Glomerular endothelial cell (primary cell): Measurements from ENCODE around the gene KISS1. TPM values are rescaled to one million over a fixed set of nuclear protein-coding genes. Genes with fewer than 3 reads are reported as not detected.
"Not testable (repeated sequence)": the region's sequence is repeated elsewhere in the genome, so short reads cannot be mapped to it uniquely, and the experiment has no call there.

Experiments
- DNase-seq: peaks from one replicate; pipeline ENCODE4 v3.0.0-alpha.2; 2011; ENCODE audit warnings: low read depth, low spot score; ENCODE audit errors: extremely low read depth
- total RNA-seq: library from RNA; depleted of rRNA; stranded (reverse); fragments of >200 nt; gene quantifications from 2 replicates; pipeline ENCODE4 v1.2.3, GENCODE V29; 2015

Gene KISS1, protein sequence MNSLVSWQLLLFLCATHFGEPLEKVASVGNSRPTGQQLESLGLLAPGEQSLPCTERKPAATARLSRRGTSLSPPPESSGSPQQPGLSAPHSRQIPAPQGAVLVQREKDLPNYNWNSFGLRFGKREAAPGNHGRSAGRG
- 8.0 TPM in 1 of 2 replicates, not detected in the other for total RNA-seq

DNA sequence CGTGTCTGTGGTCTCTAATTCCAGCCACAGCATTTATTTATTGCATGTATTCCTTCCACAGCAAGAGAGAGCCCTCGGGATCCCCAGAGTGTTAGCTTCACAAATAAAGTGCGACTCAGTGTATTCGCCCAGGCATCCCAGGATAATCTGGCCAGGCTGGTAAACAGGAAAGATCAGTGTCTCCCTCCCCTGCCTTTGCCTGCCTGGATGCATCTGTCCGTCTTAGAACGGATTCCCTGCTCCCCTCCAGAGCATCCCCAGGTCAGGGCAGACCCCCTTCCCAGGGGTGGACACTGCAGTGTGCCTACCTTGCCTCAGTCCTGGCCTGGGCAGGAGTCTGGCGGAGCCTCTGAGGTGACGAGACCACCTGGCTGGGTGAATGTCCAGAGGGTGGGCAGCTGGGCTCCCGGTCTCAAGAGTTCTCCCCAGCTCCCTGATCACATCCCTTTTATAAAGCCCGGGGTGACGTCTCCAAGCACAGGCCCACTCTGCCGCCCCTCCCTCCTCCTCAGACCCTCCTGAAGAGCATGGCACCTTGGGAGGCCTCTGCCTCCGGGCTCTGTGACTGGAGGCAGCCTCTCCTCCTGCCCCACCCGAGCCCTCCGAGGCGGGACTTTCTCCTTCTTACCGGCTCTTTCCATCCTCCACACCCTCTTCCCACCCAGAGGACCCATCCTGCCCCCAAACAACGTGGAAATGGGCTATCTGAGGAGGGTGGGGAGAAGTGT is at the start of gene KISS1:
TSS of gene KISS1 (minus strand) at position 424 of the 728 bp plus-strand sequence. CDS start 3,615 bp downstream, outside the sequence.
- DNase-seq: no peak

- no peak for DNase-seq
Measured at GRCh38 chr1:204242920-204243319, 46.6 kb upstream of the KISS1 start.

GRCh38 chr1:204241914-204242313 is 45.6 kb upstream of the KISS1 start:
- DNase-seq: no peak

DNA sequence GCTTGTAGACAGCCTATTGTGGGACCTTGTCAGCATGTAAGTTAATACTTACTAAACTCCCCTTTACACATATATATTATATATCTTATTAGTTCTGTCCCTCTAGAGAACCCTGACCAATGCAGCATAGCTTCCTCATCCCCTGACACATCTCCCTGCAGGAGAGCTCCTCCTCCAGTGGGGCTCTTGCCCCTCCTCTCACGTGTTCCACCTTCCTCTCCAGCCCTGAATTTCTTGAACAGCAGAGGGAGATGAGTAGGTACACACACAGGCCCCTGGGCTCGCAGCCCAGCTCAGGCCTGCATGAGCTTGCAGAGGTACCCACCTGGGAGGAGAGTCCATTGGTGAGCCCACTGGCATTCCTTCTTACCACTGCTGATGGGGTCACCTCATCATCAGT is 44.8 kb upstream of the KISS1 start:
- no peak for DNase-seq

GRCh38 chr1:204240233-204240632 is 43.9 kb upstream of the KISS1 start:
- no peak for DNase-seq

DNA sequence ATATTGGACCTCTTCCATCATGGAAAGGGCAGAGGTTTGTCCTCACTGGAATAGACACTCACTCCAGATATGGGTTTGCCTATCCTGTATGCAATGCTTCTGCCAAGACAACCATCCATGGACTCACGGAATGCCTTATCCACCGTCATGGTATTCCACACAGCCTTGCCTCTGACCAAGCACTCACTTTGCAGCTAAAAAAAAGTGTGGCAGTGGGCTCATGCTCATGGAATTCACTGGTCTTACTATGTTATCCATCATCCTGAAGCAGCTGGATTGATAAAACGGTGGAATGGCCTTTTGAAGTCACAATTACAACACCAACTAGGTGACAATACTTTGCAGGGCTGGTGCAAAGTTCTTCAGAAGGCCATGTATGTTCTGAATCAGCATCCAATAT is 43.1 kb upstream of the KISS1 start:
- not testable (repeated sequence) for DNase-seq

GRCh38 chr1:204238520-204238919 is 42.2 kb upstream of the KISS1 start:
- not testable (repeated sequence) for DNase-seq

GRCh38 chr1:204237515-204237914 is 41.2 kb upstream of the KISS1 start:
- not testable (repeated sequence) for DNase-seq

DNA sequence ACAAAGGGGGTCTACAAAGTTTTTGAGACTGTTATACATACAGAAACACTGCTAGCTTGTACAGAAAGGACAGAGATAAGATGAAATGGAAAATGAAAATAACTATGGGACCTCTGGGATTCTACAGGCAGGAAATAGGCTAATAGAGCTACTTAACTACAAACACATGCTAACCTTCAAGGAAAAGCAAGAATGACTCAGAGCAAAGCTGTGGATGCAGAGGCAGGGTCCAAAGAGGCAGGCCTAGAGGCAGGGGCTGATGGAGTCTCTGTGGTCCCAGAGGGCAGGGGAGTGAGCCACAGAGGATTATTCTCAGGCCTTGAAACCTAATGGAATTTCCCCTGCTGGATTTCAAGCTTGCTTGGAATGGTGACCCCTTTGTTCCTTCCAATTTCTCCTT is 36.2 kb upstream of the KISS1 start:
- no peak for DNase-seq

DNA sequence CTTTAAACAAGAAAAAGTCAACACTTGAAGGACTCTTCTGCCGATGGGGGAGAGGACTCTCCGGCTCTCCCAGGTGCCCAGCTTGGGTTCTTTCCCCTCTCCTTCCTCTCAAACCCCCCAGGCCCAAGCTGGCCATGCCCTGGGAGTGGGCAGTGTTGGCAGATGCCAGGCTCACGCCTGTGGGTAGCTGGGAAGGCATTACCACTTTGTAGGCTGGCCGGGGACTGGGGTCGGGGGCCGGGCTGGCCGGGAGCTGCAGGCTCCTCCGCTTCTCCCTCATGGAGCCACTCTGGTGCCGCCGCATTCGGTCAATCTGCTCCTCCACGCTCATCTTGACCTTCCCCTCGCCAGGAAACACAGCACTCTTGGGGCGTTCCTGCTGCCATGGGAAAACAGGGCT is 33.9 kb upstream of the KISS1 start:
- no peak for DNase-seq

GRCh38 chr1:204228896-204229295 is 32.6 kb upstream of the KISS1 start:
- no peak for DNase-seq

DNA sequence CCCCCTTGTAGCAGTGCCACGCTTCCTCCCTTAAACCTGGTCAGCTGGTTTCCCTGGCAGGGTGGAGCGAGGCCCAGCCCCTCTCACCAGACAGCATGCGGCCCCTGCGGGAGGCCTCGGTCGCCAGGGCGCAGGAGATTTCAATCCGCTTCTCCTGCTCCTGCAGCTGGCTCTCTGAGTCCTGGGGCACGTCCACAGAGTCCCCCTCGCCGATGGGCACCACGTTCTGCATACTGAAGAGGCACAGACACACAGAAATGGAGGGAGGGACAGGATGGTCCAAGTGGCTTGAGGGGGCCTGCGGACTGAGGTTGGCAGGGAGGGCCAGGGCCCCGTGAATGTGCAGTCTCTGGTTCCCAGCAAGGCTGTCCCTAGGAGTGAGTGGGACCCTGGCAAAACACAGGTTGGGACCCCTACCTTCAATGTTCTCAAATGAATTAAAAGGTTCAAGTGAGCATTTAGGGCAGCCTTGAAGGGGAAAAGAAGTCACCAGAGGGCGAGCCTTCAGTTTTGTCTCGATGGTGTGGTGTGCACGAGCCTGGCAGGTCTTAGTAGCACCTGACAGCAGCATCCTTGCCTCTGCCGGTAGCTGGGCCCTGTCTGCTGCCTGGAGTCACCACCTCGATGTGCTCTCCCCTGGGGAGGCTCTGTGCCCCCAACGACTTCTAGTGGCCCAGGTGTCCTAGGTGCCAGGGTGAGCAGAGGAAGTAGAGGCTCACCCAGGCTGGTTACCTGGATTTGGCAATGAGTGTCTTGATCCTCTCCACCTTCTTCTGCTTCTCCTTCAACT is 31.9 kb upstream of the KISS1 start:
- DNase-seq: no peak

- DNase-seq: no peak
Measured at GRCh38 chr1:204227351-204227750, 31.1 kb upstream of the KISS1 start.

DNA sequence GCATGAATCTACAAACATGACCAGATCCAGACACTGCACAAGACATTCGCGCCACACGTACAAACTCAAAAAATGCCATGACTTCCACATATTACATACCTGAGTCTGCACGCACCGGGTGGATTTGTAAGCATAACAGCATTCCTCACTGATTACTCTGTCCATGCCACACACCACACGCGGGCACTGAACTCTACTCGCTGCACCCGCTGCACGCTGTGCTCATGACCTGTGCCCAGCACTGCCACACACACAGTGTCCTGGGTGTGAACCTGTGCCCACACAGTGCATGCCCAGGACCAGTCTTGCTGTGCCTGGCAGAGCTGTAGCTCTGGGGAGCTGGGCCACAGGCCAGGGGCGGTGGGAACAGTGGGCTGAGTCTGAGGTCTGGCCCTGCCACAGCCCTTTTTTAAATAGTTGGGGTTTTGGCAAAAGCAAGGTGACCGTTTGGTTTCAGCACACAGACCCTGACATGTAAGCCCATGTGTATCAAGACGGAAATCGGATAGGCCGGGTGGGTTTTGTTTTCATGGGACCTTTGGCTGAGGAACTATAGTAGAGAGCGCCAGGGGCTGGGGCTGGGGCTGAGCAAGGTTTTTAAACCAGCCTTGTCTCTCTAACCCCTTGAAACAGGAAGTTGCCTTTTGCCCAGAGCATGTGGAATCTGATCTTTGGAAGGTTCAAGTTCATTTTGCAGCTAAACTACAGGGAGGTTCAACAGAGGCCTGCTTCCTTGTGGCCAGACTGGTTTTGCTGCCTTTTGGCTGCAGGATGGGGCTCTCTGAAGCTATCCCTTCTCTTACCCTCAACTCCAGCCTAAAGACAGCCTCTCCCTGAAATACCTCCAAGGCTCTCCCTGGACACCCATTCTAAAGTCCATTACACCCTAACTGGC is 29.8 kb upstream of the KISS1 start:
- no peak for DNase-seq

DNA sequence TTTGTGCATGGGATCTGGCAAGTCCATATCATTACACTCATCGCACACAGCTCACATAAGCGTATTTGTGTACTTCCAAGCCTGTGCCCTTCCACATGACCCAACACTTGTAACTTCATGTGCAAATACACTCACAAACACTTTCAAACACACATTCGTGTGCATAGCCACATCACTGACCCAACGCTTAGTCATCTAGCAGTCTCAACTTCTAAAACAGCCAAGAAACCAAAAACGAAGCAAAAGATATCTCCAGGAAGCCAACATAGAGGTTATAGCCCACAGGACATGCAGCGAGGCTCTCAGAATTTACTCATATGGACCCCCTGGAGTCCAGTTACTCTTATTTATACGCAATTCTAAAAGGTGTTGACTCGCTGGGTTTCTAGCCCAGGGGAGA is 28.4 kb upstream of the KISS1 start:
- no peak for DNase-seq

DNA sequence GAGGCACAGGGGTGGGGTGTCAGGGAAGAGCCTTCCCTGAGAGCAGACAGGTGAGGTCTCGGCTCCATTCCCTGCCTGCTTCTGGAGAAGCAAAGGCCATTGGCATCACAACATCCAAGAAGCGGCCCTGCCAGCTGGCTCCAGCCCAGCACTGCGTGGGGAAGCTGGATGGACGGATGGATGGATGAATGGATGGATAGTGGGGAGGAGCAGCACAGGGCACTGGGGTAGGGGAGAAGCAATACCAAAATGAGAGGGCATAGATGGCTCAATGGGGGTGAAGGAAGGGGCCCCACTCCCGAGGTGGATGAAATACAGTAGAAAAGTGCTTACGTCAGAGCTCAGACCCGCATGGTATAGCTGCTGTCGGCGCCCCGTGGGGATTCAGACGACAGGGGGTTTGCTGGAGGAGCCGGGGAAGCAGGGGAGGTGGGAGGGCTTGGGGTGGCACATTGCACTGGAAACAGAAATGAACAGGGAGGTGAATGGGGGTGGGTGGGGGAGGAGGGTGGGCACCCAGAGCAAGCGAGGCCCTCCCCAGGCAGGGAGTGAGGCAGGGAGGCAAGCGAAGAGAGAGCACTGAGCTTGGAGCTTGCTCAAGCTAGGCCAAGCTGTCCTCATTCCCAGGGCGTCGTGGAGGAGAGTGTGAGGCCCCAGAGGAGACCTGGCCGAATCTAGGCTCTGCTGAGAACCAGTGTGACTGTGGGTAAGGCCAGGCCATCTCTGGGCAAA is 27.0 kb upstream of the KISS1 start:
- DNase-seq: no peak

DNA sequence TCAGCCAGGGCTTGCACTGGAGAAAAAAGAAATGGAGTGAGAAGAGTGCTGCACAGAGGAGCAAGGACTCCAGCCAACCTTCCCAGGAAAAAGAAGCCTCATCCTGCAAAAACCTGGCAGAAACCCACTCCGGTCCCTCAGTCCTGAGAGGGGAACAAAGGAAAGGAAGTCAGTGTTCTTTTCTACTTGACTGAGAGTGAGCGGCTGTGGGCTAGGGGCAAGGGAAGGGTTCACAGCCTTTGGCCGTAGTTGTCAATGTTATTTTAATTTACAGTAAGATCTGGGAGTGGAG is 26.4 kb upstream of the KISS1 start:
- no peak for DNase-seq

GRCh38 chr1:204222006-204222763 is 25.9 kb upstream of the KISS1 start:
- no peak for DNase-seq

- DNase-seq: no peak
Measured at GRCh38 chr1:204221271-204221670, 25.0 kb upstream of the KISS1 start.
